GM19328 (cell line): ENCODE data around the gene C19orf38.
"Not testable (repeated sequence)": the region's sequence is repeated elsewhere in the genome, so short reads cannot be mapped to it uniquely, and the experiment has no call there.

Experiments used
- ATAC-seq: cut with Tn5 transposase; IDR thresholded peaks from one replicate; pipeline ENCODE4 v1.9.1; 2021; ENCODE audit warnings: mild to moderate bottlenecking, moderate library complexity; ENCODE audit not compliant: unreplicated experiment

C19orf38 gene

DNA sequence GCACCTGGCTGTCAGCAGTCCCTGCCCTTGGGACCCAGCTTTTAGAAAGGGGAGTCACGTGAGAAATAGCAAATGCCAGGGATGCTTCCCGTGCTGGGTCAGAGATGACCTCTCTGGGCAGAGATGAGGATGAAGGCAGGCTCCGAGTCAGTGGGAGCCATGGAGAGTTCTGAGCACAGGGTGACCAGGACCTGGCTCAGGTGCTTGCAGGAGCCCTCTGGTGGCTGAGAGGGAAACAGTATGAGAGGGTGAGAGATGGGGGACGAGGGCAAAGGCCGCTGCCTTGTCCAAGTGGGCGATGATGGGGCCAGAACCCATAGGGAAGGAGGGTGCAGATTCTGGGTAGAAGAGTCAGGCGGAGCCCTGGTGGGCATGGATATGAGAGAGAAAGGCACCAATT is 28.0 kb upstream of the C19orf38 start:
- ATAC-seq: no peak

GRCh38 chr19:10823690-10824089 is 24.5 kb upstream of the C19orf38 start:
- ATAC-seq: no peak

DNA sequence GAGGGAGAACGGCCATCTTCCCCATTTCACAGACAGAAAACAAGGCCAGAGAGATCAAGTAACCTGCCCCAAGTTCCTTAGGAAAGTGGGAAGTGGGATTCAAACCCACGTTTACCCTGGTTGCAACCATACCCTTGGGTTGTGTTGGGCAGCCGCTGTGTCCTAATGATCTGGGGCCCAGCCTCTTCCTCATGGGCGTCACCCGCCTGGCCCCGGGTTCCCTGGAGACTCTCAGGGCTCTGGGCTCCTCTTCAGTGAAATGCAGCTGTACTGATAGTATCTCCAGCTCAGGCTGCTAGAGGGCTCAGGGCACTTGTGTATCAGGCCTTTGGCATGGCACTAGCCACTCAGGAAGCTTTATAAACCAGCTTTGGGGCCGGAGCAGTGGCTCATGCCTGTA is 22.0 kb upstream of the C19orf38 start:
- no peak for ATAC-seq

GRCh38 chr19:10826846-10827245 is 21.4 kb upstream of the C19orf38 start:
- no peak for ATAC-seq

GRCh38 chr19:10828981-10829821 is 19.0 kb upstream of the C19orf38 start:
- no peak for ATAC-seq

DNA sequence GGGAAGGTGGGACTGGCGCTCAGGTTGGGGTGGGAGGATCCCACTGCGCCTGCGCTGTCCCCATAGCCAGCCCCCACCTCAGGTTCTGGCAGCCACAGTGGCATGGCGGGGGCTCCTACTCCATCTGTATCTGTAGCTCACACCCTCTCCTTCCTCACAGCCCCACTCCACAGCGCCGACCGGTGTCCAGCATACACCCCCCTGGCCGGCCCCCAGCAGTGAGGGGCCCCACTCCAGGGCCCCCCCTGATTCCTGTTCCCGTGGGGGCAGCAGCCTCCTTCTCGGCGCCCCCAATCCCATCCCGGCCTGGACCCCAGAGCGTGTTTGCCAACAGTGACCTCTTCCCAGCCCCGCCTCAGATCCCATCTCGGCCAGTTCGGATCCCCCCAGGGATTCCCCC is 18.2 kb upstream of the C19orf38 start:
- no peak for ATAC-seq

DNA sequence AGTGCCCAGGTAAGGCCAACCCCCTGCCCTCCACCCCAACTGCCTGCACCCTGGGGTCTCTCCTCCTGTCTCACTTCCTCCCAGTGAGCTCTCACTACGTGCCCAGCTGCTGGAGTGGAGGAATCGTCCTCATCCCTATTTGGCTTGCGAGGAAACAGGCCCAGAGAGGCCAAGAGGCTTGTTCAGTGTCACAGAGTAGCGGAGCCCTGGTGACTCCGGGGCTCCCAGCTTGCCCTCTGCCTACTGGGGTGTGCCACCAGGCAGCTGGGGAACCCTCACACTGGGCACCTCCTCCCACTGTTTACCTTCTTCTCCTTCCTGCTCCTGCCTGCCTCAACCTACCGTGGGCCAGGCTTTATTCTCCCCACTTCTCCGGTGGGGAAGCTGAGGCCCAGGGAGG is 17.8 kb upstream of the C19orf38 start:
- ATAC-seq: no peak

GRCh38 chr19:10830931-10831779 is 17.1 kb upstream of the C19orf38 start:
- ATAC-seq: no peak

GRCh38 chr19:10831987-10832938 is 16.0 kb upstream of the C19orf38 start:
- no peak for ATAC-seq

DNA sequence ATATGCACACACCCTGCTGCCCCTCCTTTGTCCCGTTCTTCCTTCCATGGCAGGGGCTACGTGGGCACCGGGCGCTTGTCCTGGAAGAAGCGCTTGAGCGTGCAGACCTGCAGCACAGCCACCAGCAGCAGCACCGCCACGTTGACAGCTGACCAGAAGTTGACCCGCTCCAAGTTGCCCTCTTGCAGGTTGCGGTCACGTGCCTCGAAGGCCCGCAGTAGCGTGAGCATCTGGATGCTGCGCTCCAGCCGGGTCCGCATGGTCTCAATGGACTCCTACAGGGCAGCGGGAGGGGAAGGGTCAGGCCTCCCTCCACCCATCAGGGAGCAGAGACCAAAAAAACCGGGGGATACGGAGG is 15.3 kb upstream of the C19orf38 start:
- ATAC-seq: no peak

DNA sequence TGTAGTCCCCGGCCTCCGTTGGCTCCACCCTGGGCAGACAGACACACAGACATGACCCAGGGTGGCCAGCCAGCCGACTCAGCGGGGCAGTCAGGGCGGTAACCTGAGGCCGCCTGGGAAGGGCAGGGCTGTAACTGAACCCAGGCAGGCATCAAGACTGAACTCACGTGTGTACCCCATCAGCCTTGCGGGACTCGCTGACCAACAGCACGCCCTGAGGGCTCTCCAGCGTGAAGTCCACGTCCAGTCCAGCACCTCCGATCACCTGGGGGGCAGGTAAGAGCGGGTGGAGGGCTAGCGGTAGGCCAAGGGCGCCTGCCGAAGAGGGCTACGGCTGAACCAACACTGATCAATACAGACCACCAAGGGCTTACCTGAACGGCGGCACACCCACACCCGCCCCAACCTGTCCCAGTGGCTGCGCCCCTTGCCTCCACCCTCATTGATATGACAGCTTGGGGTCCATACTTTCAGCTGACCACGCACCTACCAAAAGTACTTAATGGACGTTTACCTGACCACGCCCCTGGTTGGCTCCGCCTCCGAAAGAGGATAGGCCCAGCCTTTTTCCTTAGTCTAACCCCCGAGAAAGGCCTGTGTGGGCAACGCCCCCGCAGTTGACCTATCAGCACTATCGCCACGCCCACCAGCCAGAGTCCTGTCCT is 13.0 kb upstream of the C19orf38 start:
- no peak for ATAC-seq

DNA sequence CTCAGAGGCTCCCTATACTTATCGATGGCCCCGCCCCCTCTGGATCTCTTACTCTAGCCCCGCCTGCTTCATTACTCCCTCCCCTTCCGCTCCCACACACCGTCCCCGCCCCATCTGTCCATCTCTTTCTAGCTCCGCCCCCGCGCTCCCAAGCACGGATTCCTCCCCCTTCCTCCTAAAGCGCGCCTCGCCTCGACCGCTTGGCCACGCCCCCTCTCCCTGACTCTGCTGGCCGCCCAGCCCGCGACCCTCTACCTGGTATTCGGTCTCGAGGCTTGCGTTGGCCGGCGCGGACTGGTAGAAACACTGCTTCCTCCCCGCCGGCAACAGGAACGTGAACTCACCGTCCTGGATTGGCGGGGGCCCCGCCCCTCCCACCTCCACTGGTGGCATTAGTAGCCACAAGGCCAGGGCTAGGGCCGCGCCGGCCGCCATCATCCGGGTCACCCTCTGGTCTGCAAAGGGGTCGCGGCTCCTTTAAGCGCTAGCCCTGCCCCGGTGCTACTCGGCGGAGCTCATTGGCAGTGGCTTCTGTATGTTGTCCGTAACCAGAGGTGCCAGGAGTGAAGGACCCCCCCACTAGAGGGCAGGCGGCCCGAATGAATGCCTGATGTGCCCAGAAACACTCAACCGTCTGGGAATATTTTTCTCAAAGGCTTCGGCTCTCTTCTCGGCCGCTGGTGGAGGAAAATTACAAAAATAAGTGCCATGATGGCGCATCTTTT is 12.3 kb upstream of the C19orf38 start, which contains the start of gene TMED1:
Gene TMED1, minus strand, starts transcription at position 459 of the 725 bp plus-strand sequence. Its CDS starts 21 bp downstream, at position 438.
- peak; percentile 69 for ATAC-seq

- no peak for ATAC-seq
Observed at GRCh38 chr19:10836479-10837330, 11.5 kb upstream of the C19orf38 start.

DNA sequence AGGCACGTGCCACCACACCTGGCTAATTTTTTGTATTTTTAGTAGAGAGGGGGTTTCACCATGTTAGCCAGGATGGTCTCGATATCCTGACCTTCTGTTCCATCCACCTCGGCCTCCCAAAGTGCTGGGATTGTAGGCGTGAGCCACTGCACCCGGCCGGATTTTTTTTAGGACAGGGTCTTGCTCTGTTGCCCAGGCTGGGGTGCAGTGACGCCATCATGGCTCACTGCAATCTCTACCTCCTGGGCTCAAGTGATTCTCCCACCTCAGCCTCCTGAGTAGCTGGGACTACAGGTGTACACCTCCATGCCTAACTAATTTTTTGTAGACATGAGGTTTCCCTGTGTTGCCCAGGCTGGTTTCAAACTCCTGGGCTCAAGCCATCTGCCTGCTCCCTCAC is 10.6 kb upstream of the C19orf38 start:
- not testable (repeated sequence) for ATAC-seq

DNA sequence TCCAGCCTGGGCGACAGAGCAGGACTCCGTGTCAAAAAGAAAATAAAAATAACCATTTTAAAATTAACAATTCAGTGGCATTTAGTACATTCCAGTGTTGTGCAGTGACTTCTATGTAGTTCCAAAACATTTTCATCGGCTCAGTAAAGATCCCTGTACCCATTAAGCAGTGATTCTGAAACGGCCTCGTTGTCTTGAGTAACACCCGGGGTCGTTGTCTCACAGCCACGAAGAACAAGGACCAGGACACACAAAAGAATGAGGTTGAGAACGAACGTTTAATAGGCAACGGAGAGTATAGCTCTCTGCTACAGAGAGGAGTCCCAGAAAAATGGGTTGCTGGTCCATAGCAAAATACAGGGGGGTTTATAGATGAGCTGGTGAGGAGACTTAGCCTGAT is 9.8 kb upstream of the C19orf38 start:
- no peak for ATAC-seq

- ATAC-seq: no peak
Observed at GRCh38 chr19:10839114-10840050, 8.8 kb upstream of the C19orf38 start.

DNA sequence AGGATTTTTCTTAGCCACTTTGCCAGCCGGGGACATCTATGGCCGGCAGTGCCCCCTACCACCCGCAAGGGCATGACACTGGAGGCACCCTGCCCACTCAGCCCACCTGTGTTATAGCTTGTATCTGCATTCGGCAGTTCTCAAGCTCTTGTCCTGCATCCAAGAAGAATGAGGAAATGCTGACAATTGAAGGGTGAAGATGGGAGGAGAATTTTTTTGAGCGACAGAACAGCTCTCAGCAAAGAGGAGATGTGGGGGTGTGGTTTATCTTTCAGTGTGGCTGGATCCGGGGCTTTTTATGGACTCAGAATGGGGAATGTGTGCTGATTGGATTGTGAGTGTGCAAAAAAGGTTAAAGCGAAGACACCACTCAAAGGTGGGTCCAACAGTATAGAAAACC is 5.4 kb upstream of the C19orf38 start:
- ATAC-seq: no peak
